HCT116 (cell line): Measurements from ENCODE around the gene PSMA8. TPM values are rescaled to one million over a fixed set of nuclear protein-coding genes. Genes with fewer than 3 reads are reported as not detected.
A peak's percentile ranks its signal among the peaks of the same experiment; 100 is the strongest.

ENCODE experiments used
- ATAC-seq: fragments of 200-7000 bp; cut with Tn5 transposase; 2 replicates; pipeline ENCODE4 v1.9.1; 2020; ENCODE audit warnings: mild to moderate bottlenecking, moderate library complexity
- BruUV-seq: library from RNA; stranded (reverse); fragments of 400-500 nt; replicated peaks from 2 replicates; lab custom pipeline; 2021; lab: Mats Ljungman, UMichigan
- CTCF ChIA-PET: fragments of 300-600 bp; sonication (Branson Sonifier 250); formaldehyde crosslinking; loops from one replicate; lab custom pipeline; 2021; ENCODE audit warnings: antibody characterized with exemption; lab: Charles Lee
- POLR2A ChIA-PET: fragments of 300-600, 350-600 bp; sonication (Branson Sonifier 250); formaldehyde crosslinking; loops from one replicate; lab custom pipeline; 2021; ENCODE audit warnings: antibody characterized with exemption; lab: Charles Lee
- RAD21 ChIA-PET, 2 experiments: fragments of 300-600 bp; sonication (Branson Sonifier 250); formaldehyde crosslinking; loops; one replicate each; lab custom pipeline; 2023; ENCODE audit warnings: low total read pairs in 2 of 2; ENCODE audit not compliant: uncharacterized antibody in 2 of 2, unreplicated experiment in 2 of 2, low non-redundant PET in 1 of 2; lab: Charles Lee
- DNase-seq: peaks from one replicate; pipeline ENCODE4 v3.0.0-alpha.2; 2010; ENCODE audit warnings: low read depth, low spot score
- H2AFZ ChIP-seq: fragments of 200-600 bp; shearing (Covaris generic), sonication (generic); 2 replicates; pipeline ENCODE4 v1.6.1; 2017; ENCODE audit warnings: low read depth, mixed run types, mixed read lengths, antibody characterized with exemption, low read length; ENCODE audit not compliant: poor library complexity, severe bottlenecking
- H3K27ac ChIP-seq: 2 replicates; pipeline ENCODE4 v1.5.1; 2012; ENCODE audit warnings: low read depth, low read length
- H3K27me3 ChIP-seq: fragments of 200-600 bp; sonication (generic); 2 replicates; pipeline ENCODE4 v1.6.1; 2016; ENCODE audit warnings: mixed run types, low read length, mixed read lengths; ENCODE audit not compliant: insufficient read depth
- H3K36me3 ChIP-seq, 2 experiments: fragments of 200-500 bp in 1 of 2; fragments of 200-600 bp in 1 of 2; sonication (Bioruptor generic) in 1 of 2; sonication (generic) in 1 of 2; 2 replicates each; pipeline versions ENCODE4 v1.5.1 to v1.6.1; 2014 to 2016; ENCODE audit warnings: low read length in 2 of 2, inconsistent platforms in 1 of 2, mixed read lengths in 1 of 2, mixed run types in 1 of 2; ENCODE audit not compliant: insufficient read depth in 2 of 2, control insufficient read depth in 1 of 2
- H3K4me1 ChIP-seq, 2 experiments: fragments of 200-600 bp in 1 of 2; sonication (generic) in 1 of 2; 2 replicates each; pipeline versions ENCODE4 v1.5.1 to v1.6.1; 2012 to 2017; ENCODE audit warnings: low read length in 2 of 2, inconsistent platforms in 1 of 2, mild to moderate bottlenecking in 1 of 2, mixed read lengths in 1 of 2, mixed run types in 1 of 2, moderate library complexity in 1 of 2; ENCODE audit not compliant: insufficient read depth in 2 of 2, control insufficient read depth in 1 of 2
- H3K4me2 ChIP-seq: fragments of 200-600 bp; sonication (generic); 2 replicates; pipeline ENCODE4 v1.6.1; 2017; ENCODE audit warnings: mixed run types, low read length, mixed read lengths
- H3K4me3 ChIP-seq, 2 experiments: fragments of 200-600 bp in 1 of 2; sonication (generic) in 1 of 2; replicated peaks in 1 of 2; 2 replicates each; pipeline ENCODE4 v1.5.1; 2011 to 2016; ENCODE audit warnings: low read length in 2 of 2, control low read depth in 1 of 2, low read depth in 1 of 2, mild to moderate bottlenecking in 1 of 2, mixed read lengths in 1 of 2, mixed run types in 1 of 2
- H3K79me2 ChIP-seq: fragments of 200-600 bp; sonication (generic); 2 replicates; pipeline ENCODE4 v1.6.1; 2017; ENCODE audit warnings: mild to moderate bottlenecking, mixed run types, low read length, moderate library complexity, mixed read lengths; ENCODE audit not compliant: insufficient read depth
- H3K9ac ChIP-seq: fragments of 200-600 bp; sonication (generic); 2 replicates; pipeline ENCODE4 v1.6.1; 2016; ENCODE audit warnings: low read length, mixed read lengths
- H3K9me2 ChIP-seq: fragments of 200-600 bp; sonication (generic), shearing (Covaris generic); 2 replicates; pipeline ENCODE4 v1.6.1; 2017; ENCODE audit warnings: mixed run types, mild to moderate bottlenecking, moderate library complexity; ENCODE audit not compliant: insufficient read depth
- H3K9me3 ChIP-seq, 2 experiments: fragments of 200-500 bp in 1 of 2; fragments of 200-600 bp in 1 of 2; sonication (Bioruptor generic) in 1 of 2; sonication (generic) in 1 of 2; 2 replicates each; pipeline ENCODE4 v1.6.1; 2014 to 2017; ENCODE audit warnings: low read length in 2 of 2, mixed read lengths in 2 of 2, inconsistent platforms in 1 of 2, low read depth in 1 of 2, mild to moderate bottlenecking in 1 of 2, mixed run types in 1 of 2, moderate library complexity in 1 of 2; ENCODE audit not compliant: control insufficient read depth in 1 of 2, insufficient read depth in 1 of 2
- H4K20me1 ChIP-seq: fragments of 200-600 bp; sonication (generic), shearing (Covaris generic); 2 replicates; pipeline ENCODE4 v1.6.1; 2017; ENCODE audit warnings: mixed run types, mild to moderate bottlenecking, moderate library complexity; ENCODE audit not compliant: insufficient read depth
- CBX3 ChIP-seq: IDR thresholded peaks from 2 replicates; pipeline ENCODE4 v1.6.1; 2012; ENCODE audit warnings: low read depth
- CEBPB ChIP-seq: IDR thresholded peaks from 2 replicates; pipeline ENCODE4 v1.6.1; 2012; ENCODE audit warnings: low read depth
- FOSL1 ChIP-seq: IDR thresholded peaks from 2 replicates; pipeline ENCODE4 v1.6.1; 2012; ENCODE audit warnings: low read depth
- POLR2A ChIP-seq: IDR thresholded peaks from 2 replicates; pipeline ENCODE4 v1.7.0; 2011; ENCODE audit warnings: borderline replicate concordance; ENCODE audit not compliant: insufficient read depth, insufficient read length; ENCODE audit errors: extremely low read depth
- ZFX ChIP-seq: fragments of 450-650 bp; IDR thresholded peaks from 2 replicates; pipeline ENCODE4 v1.6.1; 2017
- intact Hi-C: fragments of 100-400 bp; cut with micrococcal nuclease; formaldehyde crosslinking; loops from 2 replicates; pipeline ENCODE4 v1.10.0; 2022
- total RNA-seq: library from RNA; stranded (reverse); gene quantifications from one replicate; pipeline ENCODE4 v1.2.1, GENCODE V29; 2021; ENCODE audit not compliant: unreplicated experiment
- TF ChIP-seq, protein P1 (sequence below): IDR thresholded peaks from 2 replicates; pipeline ENCODE4 v1.6.1; 2012
- TF ChIP-seq, protein P2 (sequence below): IDR thresholded peaks from 2 replicates; pipeline ENCODE4 v1.6.1; 2012

Gene PSMA8
- total RNA-seq, 1 experiment from 2014 or later, result not detected

DNA sequence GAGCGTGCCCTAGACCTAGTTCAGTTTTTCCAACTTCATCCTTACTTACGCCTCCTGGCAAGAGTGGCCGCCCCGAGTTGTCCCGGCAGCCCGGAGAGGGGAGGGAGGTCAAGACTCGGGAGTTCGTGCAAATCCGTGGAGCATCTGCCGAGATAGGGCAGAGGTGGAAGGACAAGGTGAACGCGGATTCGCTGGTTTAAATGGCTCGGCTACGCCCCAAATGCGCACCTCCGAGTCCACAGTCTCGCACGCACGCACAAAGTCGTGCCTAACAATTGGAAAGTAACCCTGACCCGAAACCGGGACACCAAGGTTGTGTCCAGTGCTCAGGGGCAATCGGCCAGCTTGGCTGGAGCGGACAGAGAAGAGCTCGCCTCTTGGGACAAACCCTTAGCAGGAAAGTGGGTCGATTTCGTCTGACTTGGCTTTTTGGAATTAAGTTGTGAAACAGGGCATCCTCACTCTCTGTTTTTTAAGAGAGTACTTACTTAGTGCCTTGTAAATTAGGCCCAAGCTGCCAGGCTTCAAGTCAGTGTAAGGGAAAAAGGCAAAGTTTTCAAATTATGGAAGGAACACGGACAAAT lies 42.5 kb upstream of the PSMA8 start:
- TF ChIP-seq POLR2A (peak; percentile 70), ZFX (no peak), CEBPB (no peak), FOSL1 (no peak), CBX3 (0 out of 2 replicates have a peak, but pooled peaks have one; percentile 6)
- TF ChIP-seq, protein P1, sequence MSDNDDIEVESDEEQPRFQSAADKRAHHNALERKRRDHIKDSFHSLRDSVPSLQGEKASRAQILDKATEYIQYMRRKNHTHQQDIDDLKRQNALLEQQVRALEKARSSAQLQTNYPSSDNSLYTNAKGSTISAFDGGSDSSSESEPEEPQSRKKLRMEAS, result peak; percentile 60; the same call in 1 of the 2 replicates
- TF ChIP-seq, protein P2, sequence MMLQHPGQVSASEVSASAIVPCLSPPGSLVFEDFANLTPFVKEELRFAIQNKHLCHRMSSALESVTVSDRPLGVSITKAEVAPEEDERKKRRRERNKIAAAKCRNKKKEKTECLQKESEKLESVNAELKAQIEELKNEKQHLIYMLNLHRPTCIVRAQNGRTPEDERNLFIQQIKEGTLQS, result no peak
- DNase-seq, result peak; percentile 58
- peak overlapping the region; percentile 82 for H3K4me2 ChIP-seq
- TSS peak; percentile 96 for BruUV-seq
- intact Hi-C loops, result loop anchor here (5.0 kb wide), 1 partner anchor 136 kb away; the partner anchor contains the start of gene TAF4B
- peaks cover 8% of the 10 kb centered on the region in 2 experiments for H3K36me3 ChIP-seq
- ChIA-PET POLR2A (no interaction called here), RAD21 (no interaction called here), CTCF (no interaction called here)
- ATAC-seq, result peak; percentile 69
- H3K4me1 ChIP-seq, result peaks cover 10 to 18% of the 10 kb centered on the region in 2 experiments; a peak in 3 of 4 replicates
- H2AFZ ChIP-seq, result peak overlapping the region; percentile 70
- H3K27ac ChIP-seq, result peak overlapping the region; percentile 96
- H3K27me3 ChIP-seq, result no peaks in the 10 kb centered on the region
- H3K4me3 ChIP-seq, result peak overlapping the region; percentile 68 to 71
- no peaks in the 10 kb centered on the region for H3K9me2 ChIP-seq
- H3K9ac ChIP-seq, result peak overlapping the region; percentile 81
- H3K9me3 ChIP-seq, result no peaks in the 10 kb centered on the region
- no peaks in the 10 kb centered on the region for H4K20me1 ChIP-seq
- peaks cover 41% of the 10 kb centered on the region for H3K79me2 ChIP-seq

DNA sequence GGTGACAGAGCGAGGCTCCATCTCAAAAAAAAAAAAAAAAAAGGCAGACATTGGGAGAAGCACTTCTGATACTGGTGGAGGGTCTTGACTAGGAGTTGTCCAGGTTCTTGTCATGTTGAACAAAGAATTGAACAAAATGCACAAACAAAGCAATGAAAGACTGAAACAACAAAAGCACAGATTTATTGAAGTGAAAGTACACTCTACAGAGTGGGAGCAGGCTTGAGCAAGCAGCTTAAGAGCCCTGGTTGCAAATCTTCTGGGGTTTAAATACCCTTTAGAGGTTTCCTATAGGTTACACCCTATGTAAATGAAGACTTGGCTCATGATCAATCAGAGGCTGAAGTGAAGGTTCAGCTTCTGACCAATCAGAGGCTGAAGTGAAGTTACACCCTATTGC lies 36.8 kb upstream of the PSMA8 start:
- no TSS peak for BruUV-seq
- no peaks in the 10 kb centered on the region for H3K27me3 ChIP-seq

More for the DNA sequence above, 36.8 kb upstream of the PSMA8 start:
- no peaks in the 10 kb centered on the region for H3K9me3 ChIP-seq
- CTCF ChIA-PET, result no interaction called here
- no peaks in the 10 kb centered on the region; a peak in 2 of 4 replicates for H3K4me1 ChIP-seq
- RAD21 ChIA-PET, result no interaction called here
- no peaks in the 10 kb centered on the region for H3K79me2 ChIP-seq
- DNase-seq, result no peak
- POLR2A ChIA-PET, result no interaction called here
- no peaks in the 10 kb centered on the region for H4K20me1 ChIP-seq
- H3K27ac ChIP-seq, result no peak overlapping the region
- no peak overlapping the region for H2AFZ ChIP-seq
- H3K4me3 ChIP-seq, result no peak overlapping the region
- TF ChIP-seq, protein P2, result no peak
- no peak overlapping the region for H3K4me2 ChIP-seq
- intact Hi-C loops, result no loop called here
- ATAC-seq, result no peak
- no peaks in the 10 kb centered on the region; the same call in 1 of the 2 replicates for H3K9me2 ChIP-seq
- no peak overlapping the region for H3K9ac ChIP-seq
- no peaks in the 10 kb centered on the region for H3K36me3 ChIP-seq
